G401 (cell line): ENCODE data around the gene PBX1. TPM values are rescaled to one million over a fixed set of nuclear protein-coding genes. Genes with fewer than 3 reads are reported as not detected.
A peak's percentile ranks its signal among the peaks of the same experiment; 100 is the strongest.
"Not testable (repeated sequence)": the region's sequence is repeated elsewhere in the genome, so short reads cannot be mapped to it uniquely, and the experiment has no call there.

Source experiments
- DNase-seq: peaks from one replicate; pipeline ENCODE4 v3.0.0-alpha.2; 2015; ENCODE audit warnings: low spot score
- in situ Hi-C: cut with HindIII; loops from 2 replicates; pipeline ENCODE4 v1.10.0; 2016; ENCODE audit warnings: low sequenced_read_pairs, mixed read lengths
- total RNA-seq: library from RNA; depleted of rRNA; stranded (reverse); fragments of >200 nt; shearing (Covaris generic); gene quantifications from 2 replicates; pipeline ENCODE4 v1.2.3, GENCODE V29; 2014

PBX1 gene
- total RNA-seq, 1 experiment from 2014 or later = not detected

DNA sequence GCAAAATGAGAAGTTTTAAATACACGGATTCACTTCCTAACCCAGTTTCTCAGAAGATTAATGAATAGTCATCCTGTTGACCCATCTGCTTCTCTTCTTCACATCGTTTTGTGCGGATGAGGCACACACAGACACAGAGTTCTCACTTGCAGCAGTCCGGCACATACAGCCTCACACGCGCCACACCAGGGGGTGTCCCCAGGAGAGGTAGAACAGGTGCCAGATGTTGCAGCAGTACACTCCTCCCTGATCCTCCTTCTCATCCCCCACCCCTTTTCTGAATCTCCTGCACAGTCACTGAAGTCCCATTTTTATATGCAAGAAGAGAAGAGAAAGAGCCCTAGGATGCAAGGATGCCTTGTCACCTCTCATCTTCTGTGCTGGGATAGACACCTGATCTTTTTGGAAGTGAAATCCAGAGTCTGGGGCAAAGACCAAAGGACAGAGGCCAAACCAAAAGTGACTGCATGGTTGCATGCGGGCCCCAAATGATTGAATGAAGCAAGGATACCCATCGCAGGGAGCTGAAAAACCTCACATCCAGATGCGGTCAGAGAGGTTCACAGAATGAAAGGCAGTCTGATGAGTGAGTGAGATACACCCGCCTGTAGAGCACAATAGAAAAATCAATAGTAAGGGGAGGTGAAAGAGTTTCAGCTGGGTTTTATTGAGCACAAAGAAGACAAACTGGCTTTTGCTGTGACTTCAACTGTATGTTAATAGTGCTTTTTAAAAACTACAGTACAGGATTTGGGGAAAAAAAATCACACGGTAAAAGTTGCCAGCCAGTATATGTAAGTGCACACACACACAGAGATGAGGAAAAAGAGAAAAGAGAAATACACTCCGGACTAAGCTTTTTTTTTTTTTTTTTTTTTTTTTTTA is 28.9 kb downstream of the PBX1 start:
- in situ Hi-C loops = no loop called here
- no peak for DNase-seq

DNA sequence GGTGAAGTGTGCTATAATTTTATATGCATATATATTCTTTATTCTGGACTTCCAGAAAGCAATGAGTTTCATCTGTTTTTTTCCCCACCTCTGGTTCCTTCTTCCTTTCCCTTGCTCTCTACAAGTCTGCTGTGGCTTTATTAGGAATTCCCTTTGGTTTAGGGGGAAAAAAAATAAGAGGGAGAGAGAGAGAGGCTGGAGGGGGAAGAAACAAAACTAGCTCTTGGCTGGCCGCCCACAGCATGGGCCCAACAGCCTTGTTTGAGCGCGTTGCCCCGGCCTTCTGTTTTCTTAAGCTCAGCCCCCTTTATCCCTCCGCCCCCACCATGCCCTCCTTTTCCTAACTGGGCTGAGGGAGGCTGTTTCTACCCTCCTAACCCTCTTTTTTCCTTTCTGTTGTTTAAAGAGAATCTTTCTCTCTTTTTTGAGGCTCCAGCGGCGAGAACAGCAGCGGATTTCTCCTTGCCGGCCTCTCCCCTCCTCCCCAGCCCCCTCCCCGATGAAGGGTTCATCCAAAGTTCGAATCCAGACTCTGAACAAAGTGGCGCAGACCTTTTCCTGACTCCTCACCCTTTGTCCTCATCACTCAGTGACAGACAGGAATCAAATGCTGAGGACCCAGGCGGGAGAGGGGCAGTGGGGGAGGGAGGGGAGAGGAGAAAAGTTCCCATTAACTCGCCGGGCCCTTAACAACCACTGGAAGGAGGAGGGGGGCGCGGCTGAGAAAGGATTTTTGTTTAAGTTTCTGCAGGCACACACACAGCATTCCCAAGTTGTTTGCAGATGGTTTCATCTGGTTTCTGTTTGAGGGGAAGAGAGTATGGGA is 29.7 kb downstream of the PBX1 start:
- in situ Hi-C loops = no loop called here
- no peak for DNase-seq

DNA sequence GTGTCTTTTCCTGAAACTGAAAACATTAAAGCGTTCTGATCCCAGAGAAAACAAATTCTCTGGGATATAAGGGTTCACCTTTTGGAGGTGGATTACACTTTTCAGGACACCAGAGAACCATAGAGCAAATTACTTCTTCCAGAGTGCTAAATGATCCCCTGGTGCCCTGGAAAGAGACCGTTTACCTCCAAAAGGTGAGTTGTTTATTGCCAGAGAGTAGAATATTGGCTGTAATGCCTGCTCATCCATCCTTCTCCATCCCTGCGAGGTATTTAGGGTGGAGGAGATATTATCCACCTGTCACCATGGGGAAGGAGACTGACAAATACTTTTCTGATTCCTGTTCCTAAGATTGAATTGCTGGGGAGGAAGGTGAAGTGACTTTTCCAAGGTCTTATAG is 30.4 kb downstream of the PBX1 start:
- no peak for DNase-seq
- in situ Hi-C loops = no loop called here

DNA sequence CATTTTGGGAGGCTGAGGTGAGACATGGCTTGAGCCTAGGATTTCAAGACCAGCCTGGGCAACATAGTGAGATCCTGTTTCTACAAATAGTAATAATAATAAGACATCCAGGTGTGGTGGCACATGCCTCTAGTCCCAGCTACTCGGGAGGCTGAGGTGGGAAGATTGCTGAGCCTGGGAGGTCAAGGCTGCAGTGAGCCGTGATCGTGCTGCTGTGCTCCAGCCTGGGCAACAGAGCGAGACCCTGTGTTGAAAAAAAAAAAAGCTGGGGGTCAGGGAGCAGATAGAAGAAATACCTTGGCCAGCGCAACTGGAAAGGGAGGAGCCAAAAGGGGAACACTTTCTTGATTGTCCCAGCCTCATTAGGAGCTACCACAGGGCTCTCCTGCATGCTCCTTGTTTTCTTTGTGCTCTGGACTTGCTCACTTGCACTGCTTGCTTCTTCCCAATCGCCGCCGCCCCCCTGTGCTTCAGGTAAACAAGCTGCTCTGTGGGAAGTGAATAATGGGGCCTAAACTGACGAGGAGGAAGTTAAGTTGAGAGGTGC is 31.1 kb downstream of the PBX1 start:
- DNase-seq = no peak
- in situ Hi-C loops = no loop called here

DNA sequence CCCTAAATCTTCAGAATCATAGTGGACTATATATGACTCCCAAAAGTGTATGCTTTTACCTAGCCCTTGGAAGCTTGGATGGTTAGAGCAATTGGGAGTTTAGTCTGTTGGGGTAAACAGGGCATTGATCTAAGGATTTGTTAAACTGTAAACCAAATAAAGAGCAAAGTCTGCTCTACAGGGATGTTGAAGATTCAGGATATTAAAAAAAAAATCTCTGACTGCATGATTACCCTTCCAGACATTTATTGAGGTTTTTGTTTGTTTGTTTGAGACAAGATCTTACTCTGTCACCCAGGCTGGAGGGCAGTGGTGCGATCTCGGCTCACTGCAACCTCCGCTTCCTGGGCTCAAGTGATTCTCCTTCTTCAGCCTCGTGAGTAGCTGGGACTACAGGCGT is 31.6 kb downstream of the PBX1 start:
- no peak for DNase-seq
- in situ Hi-C loops = no loop called here

DNA sequence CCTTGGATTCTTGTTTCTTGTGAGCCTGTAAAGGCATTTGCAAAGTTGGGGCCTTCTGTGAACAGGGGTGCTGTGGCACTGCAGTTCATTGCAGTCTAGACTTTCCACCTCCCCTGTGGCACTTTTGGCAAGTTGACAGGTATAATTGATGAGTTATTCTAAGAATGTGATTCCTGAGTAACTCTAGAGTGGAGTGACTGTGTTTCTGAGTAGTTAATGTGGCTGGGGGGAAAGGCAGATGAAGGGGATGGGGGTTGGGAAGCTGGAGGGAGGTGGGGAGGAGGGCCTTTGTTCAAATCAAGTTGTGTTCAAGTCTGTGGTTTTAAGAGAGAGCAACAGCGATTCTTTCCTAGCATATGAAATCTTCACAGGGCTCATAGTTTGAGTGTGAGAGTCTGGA is 32.9 kb downstream of the PBX1 start:
- in situ Hi-C loops = no loop called here
- DNase-seq = no peak

DNA sequence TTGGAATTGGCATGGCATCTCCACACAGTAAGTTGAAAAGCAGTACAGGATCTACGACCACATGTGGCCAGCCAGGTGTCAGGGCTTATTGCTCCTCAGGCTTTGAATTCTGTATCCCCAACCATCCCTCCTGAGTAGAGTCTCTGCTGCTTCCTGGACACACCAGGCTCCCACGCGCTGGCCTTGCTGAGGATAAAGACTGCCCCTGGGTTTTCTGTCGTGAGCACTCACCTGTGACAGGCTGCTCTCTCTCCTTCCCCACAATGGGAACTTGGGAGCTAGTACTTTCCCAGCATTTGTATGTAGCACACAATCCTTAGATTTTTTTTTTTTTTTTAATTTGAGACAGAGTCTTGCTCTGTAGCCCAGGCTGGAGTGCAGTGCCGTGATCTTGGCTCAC is 33.6 kb downstream of the PBX1 start:
- in situ Hi-C loops = no loop called here
- DNase-seq = no peak

DNA sequence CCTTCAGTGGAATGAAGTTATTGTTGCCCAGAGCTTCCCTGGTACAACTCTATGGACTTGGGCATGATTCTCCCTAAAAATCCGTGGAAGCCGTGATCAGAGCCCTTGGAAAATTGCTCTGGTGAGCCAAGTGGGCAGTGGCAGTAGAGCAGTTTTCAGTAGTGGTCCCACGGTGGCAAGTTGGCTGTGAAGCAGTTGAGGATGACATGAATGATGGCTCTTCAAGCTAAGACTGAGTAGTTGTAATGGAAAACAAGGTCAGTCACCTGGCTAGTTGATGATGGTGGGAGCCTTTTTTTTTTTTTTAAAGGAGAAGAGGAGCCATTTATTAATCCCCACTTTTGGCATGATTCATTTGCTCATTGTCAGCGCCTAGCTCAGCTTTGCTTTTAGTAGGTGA is 36.2 kb downstream of the PBX1 start:
- in situ Hi-C loops = no loop called here
- no peak for DNase-seq

DNA sequence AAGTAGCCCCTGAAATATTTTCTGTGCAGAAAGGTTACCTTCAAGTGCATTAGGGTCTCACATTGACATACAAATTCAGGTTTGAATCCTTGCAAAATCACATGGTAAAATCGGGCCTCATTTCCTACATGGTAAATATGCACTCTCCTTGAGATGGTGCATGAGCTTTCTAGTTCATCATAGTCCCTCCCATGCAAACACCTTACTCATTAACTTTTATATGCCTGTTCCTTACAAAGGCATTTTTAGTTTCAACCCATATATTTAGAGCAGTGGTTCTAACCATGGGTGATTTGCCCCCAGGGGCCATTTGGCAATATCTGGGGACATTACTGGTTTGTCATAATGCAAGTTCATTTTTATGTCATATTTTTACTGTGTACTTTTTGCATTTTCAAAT is 37.2 kb downstream of the PBX1 start:
- DNase-seq = no peak
- in situ Hi-C loops = no loop called here

DNA sequence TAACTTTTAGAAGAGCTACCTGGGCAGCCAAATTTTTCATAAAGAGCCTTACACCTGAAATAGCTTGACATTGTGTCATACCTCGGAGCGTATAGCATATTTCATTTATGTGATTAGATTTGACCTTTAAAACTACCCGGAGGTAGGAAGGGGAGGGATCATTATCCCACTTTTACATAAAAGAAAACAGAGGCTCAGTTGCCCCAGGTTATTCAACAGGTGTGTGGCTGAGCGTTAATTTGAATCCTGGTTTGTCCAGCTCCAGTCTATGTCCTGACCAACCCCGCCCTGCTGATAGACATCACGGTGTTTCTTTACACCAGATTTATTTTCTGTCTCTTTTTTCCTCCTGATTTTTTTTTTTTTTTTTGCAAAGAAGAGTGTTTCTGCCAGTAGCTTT is 39.7 kb downstream of the PBX1 start:
- no peak for DNase-seq
- in situ Hi-C loops = no loop called here

DNA sequence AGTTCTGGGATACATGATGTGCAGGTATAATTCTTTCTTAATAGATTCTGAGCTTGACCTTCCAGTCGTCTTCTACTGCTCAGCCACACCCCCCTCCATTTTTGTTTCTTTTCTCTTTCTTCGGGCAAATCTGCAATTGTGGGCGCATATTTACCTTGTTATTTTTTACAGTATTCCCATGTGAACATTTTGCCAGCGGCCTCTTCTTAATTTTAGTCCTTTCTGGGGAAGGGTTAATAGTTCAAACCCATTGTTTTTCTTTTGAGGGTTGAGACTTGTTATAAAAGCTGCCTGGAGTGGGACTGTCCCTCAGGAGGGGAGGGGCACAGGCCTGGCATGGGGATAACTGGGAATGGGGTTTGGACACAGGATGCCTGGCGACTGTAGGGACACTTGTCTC is 40.3 kb downstream of the PBX1 start:
- DNase-seq = no peak
- in situ Hi-C loops = no loop called here

DNA sequence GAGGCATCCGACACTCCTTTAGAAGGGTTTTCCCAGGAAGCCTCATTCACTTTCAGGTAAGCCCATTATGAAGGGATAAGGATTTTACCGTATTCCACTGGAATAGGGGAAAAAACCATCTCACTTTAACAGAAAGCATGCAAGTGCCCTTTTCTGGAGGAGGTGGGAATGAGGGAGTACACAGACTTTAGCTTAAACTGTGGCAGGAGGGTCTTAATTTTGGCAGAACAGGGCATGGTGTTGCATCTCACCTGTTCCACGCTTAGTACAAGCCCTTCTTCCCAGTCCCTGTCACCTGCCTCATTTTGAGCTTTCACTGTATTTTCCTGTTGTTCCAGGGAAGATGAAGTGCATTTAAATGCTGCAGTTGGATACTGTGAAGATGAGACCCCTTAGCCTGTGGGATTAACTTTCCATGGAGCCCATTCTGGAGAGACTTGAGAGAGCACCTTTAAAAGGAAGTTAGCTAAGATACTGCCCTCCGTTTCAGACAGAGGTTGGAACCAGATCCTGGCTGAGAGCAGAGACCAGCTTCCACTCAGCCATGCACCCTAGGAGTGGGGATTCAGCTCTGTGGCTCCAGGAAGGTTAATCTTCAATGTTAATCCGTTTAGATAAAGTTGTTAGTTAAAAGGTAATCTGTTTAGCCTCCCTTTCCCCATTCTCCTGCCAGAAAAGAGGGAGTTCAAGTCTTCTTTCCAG is 42.6 kb downstream of the PBX1 start:
- in situ Hi-C loops = no loop called here
- no peak for DNase-seq

DNA sequence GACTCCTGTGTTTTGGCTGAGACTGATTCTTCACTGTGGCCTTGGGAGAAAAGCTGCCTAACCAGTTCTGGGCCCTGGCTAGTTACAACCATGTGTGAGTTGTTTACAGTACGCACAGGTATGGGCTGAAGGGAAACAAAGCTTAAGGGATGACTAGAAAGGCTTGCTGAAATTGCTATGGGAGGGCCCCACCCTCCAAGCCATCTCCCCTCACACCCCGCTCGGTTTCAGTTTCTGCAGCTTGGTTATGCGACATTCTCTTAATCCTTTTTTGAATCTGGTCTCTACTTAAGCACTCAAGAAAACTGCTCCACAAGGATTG is 43.1 kb downstream of the PBX1 start:
- DNase-seq = no peak
- in situ Hi-C loops = no loop called here

DNA sequence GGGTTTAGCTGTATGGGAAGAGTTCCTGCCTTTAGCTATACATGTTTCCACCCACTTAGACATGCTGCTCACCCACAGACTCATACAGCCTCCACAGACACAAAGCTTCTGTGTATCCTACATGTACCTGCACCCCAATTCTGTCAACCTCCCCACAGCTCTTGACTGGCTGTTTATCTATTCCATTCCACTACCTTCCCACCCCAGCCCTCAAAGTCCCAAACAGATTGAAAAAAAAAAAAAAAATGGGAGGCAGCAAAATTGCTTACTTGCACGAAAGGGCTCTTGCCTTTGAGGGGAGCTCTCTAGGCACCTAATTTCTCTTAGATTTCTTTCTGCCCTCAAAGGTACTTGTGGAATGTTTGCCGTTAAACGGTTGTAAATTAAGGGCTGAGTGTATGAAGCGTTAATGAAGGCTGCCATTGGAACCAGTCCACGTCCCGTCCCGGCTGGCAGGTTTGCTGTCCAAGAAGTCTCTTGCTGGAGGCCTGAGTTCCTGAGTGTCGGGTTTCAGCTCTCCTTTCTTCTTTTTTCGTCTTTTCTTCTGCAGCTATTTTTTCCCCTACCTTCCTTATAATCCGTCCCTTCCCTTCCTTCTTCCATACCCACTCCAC is 43.6 kb downstream of the PBX1 start:
- peak; percentile 70 for DNase-seq
- in situ Hi-C loops = no loop called here

DNA sequence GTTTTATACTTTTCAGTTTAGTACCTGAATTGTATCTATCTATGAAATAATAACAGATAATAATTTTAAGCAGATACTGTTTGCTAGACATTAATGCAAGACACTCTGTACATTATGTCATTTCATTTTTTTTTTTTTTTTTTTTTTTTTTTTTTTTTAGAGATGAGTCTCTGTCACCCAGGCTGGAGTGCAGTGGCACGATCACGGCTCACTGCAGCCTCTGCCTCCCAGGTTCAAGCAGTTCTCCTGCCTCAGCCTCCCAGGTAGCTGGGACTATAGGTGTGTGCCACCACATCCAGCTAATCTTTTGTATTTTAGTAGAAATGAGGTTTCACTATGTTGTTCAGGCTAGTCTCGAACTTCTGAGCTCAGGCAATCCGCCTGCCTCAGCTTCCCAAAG is 44.8 kb downstream of the PBX1 start:
- in situ Hi-C loops, DNase-seq: not testable (repeated sequence)

DNA sequence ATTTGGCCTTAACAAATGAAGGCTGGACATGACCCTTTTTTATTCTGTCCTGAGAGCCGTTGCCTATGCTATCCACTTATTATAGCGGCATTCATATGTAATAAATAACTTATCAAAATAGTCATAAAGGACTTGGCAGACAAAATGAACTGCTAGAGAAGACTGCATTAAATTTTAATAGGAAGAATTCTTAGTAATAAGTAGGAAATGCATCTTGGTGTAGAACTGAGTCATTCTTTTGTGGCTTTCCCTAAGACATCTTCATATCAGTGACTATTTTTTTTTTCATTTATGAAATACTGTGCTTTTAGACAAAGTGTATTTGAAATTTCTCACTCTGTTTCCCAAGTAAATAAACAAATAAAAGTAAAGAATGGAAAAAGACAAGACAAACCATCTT is 45.6 kb downstream of the PBX1 start:
- DNase-seq = no peak
- in situ Hi-C loops = no loop called here

DNA sequence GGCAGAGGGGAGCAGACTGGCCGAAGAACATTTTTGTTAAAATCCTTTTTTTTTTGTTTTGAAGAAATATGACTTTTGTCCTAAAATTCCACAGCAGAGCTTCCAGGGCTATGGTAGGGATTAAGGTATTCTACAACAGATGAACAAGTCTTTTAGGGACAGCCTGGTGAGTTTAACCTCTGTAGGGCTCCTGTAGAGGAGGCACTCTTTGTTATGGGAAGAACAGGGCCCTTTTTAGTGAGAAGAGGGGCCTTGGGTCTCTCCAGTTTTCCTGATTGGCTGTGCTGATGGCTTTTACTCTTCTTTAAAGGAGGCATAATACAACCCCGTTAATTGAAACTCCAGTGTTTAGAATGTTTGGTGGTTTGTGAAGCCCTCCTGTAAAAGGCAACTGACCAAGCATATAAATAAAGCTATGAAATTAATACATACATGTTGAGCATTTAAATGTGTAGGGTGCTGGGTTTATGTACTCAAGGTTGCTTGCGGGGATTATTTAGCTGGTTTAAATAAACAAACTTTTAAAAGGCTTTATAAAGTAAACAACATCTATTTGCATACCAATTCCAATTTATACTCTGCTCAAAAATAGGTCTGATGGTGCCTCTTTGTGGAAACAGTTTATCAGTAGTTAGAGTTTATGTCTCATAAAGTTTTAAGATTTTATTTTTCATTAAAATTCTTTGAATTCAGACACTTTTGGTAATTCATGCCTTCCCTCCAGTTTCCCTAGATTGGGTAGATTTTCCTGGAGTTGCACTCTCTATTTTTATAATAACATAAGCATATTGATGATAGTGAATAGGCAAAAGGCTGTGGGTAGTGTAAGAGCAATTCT is 46.5 kb downstream of the PBX1 start:
- in situ Hi-C loops = no loop called here
- DNase-seq = no peak

DNA sequence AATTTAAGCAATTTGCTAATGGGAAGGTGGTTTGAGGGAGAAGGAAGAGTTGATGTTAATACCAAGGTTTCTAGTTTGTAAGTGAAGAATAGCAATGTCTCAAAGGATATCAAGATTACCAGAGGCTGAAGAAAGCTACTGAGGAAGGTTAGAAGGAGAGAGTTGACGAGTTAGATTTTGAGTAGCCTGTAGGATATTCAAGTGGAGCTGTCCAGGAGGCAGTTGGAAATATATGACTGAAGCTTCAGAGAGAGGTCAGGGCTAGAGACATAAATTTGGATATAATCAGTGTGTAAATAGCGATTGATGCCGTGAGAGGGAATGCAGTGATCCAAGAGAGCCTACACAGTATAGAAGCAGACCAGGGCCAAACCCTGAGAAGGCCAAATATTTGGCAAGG is 48.4 kb downstream of the PBX1 start:
- in situ Hi-C loops = no loop called here
- DNase-seq = no peak

DNA sequence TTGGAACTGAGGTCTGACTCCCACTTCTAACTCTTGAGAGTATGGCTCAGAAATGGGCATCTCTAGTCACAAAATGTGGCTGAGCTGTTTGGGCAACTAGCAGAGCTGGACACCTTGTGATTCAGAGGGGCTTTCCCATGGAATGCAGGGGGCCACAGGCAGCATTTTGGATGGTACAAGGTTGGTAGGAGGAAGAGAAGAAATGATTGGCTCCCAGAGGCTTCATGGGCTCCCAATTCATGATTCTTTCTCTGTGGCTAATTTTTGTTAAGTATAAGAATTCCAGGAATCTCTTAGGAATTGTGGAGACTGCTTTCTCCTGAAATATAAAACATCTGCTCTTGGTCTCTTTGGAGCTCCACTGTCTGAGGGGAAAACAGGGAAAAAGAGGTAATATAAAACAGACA is 49.7 kb downstream of the PBX1 start:
- DNase-seq = no peak

More for the DNA sequence above, 49.7 kb downstream of the PBX1 start:
- in situ Hi-C loops = no loop called here
